Keratinocyte (primary cell): ENCODE measurements around the gene CDHR2. TPM values are rescaled to one million over a fixed set of nuclear protein-coding genes. Genes with fewer than 3 reads are reported as not detected.

ENCODE experiments used
- DNase-seq: peaks from one replicate; pipeline ENCODE4 v3.0.0-alpha.2; 2011; ENCODE audit warnings: low read depth, missing footprints, low spot score
- FAIRE-seq: peaks from 2 replicates; lab custom pipeline; 2011; peaks lifted over from hg19 to GRCh38; lab: Jason Lieb, UNC
- H2AFZ ChIP-seq: 2 replicates; pipeline ENCODE4 v1.6.0; 2012; ENCODE audit warnings: low read length, control low read depth, inconsistent platforms; ENCODE audit not compliant: control insufficient read depth
- H3K27ac ChIP-seq: 2 replicates; pipeline ENCODE4 v1.5.1; 2011; ENCODE audit warnings: low read length; ENCODE audit not compliant: control insufficient read depth, insufficient read depth
- H3K27me3 ChIP-seq: 3 replicates; pipeline ENCODE4 v1.6.0; 2011; ENCODE audit warnings: low read length; ENCODE audit not compliant: control insufficient read depth, insufficient read depth; ENCODE audit errors: extremely low read depth
- H3K36me3 ChIP-seq, 2 experiments: 2 replicates in 1 of 2; 3 replicates in 1 of 2; pipeline ENCODE4 v1.5.1; 2011; ENCODE audit warnings: low read length in 2 of 2, mild to moderate bottlenecking in 1 of 2; ENCODE audit not compliant: control insufficient read depth in 2 of 2, insufficient read depth in 2 of 2; ENCODE audit errors: extremely low read depth in 1 of 2
- H3K4me1 ChIP-seq: 3 replicates; pipeline ENCODE4 v1.5.1; 2011; ENCODE audit warnings: low read length; ENCODE audit not compliant: control insufficient read depth, insufficient read depth; ENCODE audit errors: extremely low read depth
- H3K4me2 ChIP-seq: 3 replicates; pipeline ENCODE4 v1.6.0; 2011; ENCODE audit warnings: low read depth, low read length; ENCODE audit not compliant: control insufficient read depth, insufficient read depth; ENCODE audit errors: extremely low read depth
- H3K4me3 ChIP-seq, 3 experiments: fragments of 200-600 bp in 1 of 3; sonication (generic) in 1 of 3; 2 replicates in 2 of 3; 3 replicates in 1 of 3; pipeline ENCODE4 v1.5.1; 2011 to 2016; ENCODE audit warnings: low read length in 3 of 3, mild to moderate bottlenecking in 3 of 3, control low read depth in 2 of 3, inconsistent platforms in 1 of 3, low read depth in 1 of 3, mixed read lengths in 1 of 3, mixed run types in 1 of 3, moderate library complexity in 1 of 3; ENCODE audit not compliant: control insufficient read depth in 2 of 3, insufficient read depth in 2 of 3; ENCODE audit errors: extremely low read depth in 1 of 3
- H3K79me2 ChIP-seq: 2 replicates; pipeline ENCODE4 v1.6.0; 2012; ENCODE audit warnings: low read length; ENCODE audit not compliant: control insufficient read depth, insufficient read depth
- H3K9ac ChIP-seq: 3 replicates; pipeline ENCODE4 v1.6.0; 2011; ENCODE audit warnings: low read length; ENCODE audit not compliant: control insufficient read depth, insufficient read depth; ENCODE audit errors: extremely low read depth
- H3K9me1 ChIP-seq: 3 replicates; pipeline ENCODE4 v1.6.0; 2011; ENCODE audit warnings: low read length; ENCODE audit not compliant: control insufficient read depth, insufficient read depth; ENCODE audit errors: extremely low read depth
- H3K9me3 ChIP-seq: 2 replicates; pipeline ENCODE4 v1.5.1; 2012; ENCODE audit warnings: low read depth, low read length; ENCODE audit not compliant: control insufficient read depth
- H4K20me1 ChIP-seq: 3 replicates; pipeline ENCODE4 v1.6.0; 2011; ENCODE audit warnings: low read length; ENCODE audit not compliant: control insufficient read depth, insufficient read depth; ENCODE audit errors: extremely low read depth
- CTCF ChIP-seq, 3 experiments: IDR thresholded peaks in 1 of 3; conservative IDR thresholded peaks in 1 of 3; optimal IDR thresholded peaks in 1 of 3; 2 replicates in 2 of 3; 3 replicates in 1 of 3; pipeline versions ENCODE3 to v1.5.1; 2011; ENCODE audit warnings: low read length in 3 of 3, mild to moderate bottlenecking in 3 of 3, moderate library complexity in 2 of 3, control low read depth in 1 of 3, inconsistent platforms in 1 of 3; ENCODE audit not compliant: insufficient read depth in 2 of 3; ENCODE audit errors: extremely low read depth in 1 of 3
- EZH2 ChIP-seq: IDR thresholded peaks from one replicate; pipeline ENCODE4 v1.6.1; 2012; ENCODE audit warnings: inconsistent platforms, mild to moderate bottlenecking, low read length, moderate library complexity
- dilution Hi-C: fragments of 300-500 bp; cut with MboI; formaldehyde crosslinking; loops from one replicate; pipeline ENCODE4 v1.7.0; 2020; ENCODE audit warnings: low sequenced_read_pairs; ENCODE audit not compliant: extremely low pct_ligation_motif_present
- polyA plus RNA-seq, 5 experiments: library from polyadenylated mRNA; depleted of rRNA in 3 of 5; stranded (reverse) in 3 of 5; stranded (forward) in 1 of 5; unstranded in 1 of 5; fragments of >200 nt; gene quantifications; 1 replicate in 1 of 5; 2 replicates in 3 of 5; 3 replicates in 1 of 5; pipeline versions ENCODE4 v1.2.1 to v1.2.3, GENCODE V29; 2011 to 2012; ENCODE audit warnings: missing spikeins in 2 of 5, low read depth in 1 of 5, low replicate concordance in 1 of 5

The CDHR2 gene
- polyA plus RNA-seq, 1 donor (not counting 4 experiments of a cell fraction or from before 2014, with no cell fraction given): not detected

- Histone ChIP-seq H2AFZ (no peak overlapping the region), H4K20me1 (no peaks in the 10 kb centered on the region), H3K4me1 (peaks cover 26% of the 10 kb centered on the region), H3K9me3 (no peaks in the 10 kb centered on the region), H3K4me2 (peak overlapping the region; percentile 8), H3K27me3 (no peaks in the 10 kb centered on the region), H3K9me1 (peaks cover 7% of the 10 kb centered on the region), H3K79me2 (peaks cover 16% of the 10 kb centered on the region), H3K4me3 (no peak overlapping the region), H3K27ac (no peak overlapping the region), H3K36me3 (peaks cover 18 to 35% of the 10 kb centered on the region in 2 experiments), H3K9ac (no peak overlapping the region)
- no peak for FAIRE-seq
- TF ChIP-seq EZH2 (no peak), CTCF (optimal IDR thresholded peaks at IDR 0.05 in 1 of 3, IDR thresholded peaks at IDR 0.05 in 1 of 3, conservative IDR thresholded peaks at IDR 0.05 in 1 of 3; ENCODE audit: extremely low read depth in 1 of 3, insufficient read depth in 2 of 3, low read length in 3 of 3) (no peak)
- dilution Hi-C loops: no loop called here
- no peak for DNase-seq
These were observed 19.9 kb upstream of the CDHR2 start for GRCh38 chr5:176529116-176529740.

- no peaks in the 10 kb centered on the region for H4K20me1 ChIP-seq
- no peaks in the 10 kb centered on the region for H3K27me3 ChIP-seq
- H3K79me2 ChIP-seq: peaks cover 20% of the 10 kb centered on the region
- H3K4me3 ChIP-seq: no peak overlapping the region
- dilution Hi-C loops: no loop called here
- H2AFZ ChIP-seq: no peak overlapping the region
- H3K9ac ChIP-seq: no peak overlapping the region
- H3K9me1 ChIP-seq: peaks cover 7% of the 10 kb centered on the region
- H3K4me2 ChIP-seq: no peak overlapping the region
- H3K9me3 ChIP-seq: no peaks in the 10 kb centered on the region
- FAIRE-seq: no peak
- peaks cover 32% of the 10 kb centered on the region for H3K4me1 ChIP-seq
- TF ChIP-seq CTCF (optimal IDR thresholded peaks at IDR 0.05 in 1 of 3, IDR thresholded peaks at IDR 0.05 in 1 of 3, conservative IDR thresholded peaks at IDR 0.05 in 1 of 3; ENCODE audit: extremely low read depth in 1 of 3, insufficient read depth in 2 of 3, low read length in 3 of 3): no peak
- TF ChIP-seq EZH2: no peak
- H3K36me3 ChIP-seq: peaks cover 18 to 35% of the 10 kb centered on the region in 2 experiments
- no peak overlapping the region for H3K27ac ChIP-seq
- no peak for DNase-seq
These were observed 19.4 kb upstream of the CDHR2 start for GRCh38 chr5:176529741-176530141.
